Hepatocyte (in vitro differentiated cells): ENCODE data around the gene GPR141.

ENCODE experiments used
- EZH2 ChIP-seq: fragments of 200-600 bp; sonication (generic); IDR thresholded peaks from 2 replicates; pipeline ENCODE4 v1.6.1; 2016; ENCODE audit warnings: antibody characterized with exemption, mild to moderate bottlenecking, borderline replicate concordance
- TF ChIP-seq, protein P1 (sequence below): fragments of 200-600 bp; sonication (generic); IDR thresholded peaks from 2 replicates; pipeline ENCODE4 v1.5.1; 2016; ENCODE audit warnings: antibody characterized with exemption, mild to moderate bottlenecking; ENCODE audit not compliant: poor library complexity

DNA sequence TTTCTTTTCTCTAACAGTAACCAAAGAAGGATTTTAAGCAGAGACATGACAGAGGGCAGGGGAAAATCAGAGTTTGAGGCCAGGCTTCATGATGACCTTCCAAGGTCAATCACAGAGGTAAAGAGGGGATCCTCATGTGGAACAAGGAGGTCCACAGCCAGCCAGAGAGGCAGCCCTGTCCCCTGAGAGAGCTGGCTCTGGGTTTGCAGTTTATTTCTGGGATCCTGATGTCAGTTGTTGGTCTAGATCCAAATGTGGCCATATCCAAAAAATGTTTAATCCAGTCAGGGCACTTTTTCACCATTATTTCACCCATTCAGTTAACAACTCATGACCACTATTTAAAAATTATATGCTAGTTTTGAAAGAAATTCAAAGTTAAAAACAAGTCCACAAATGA, 45.6 kb downstream of the GPR141 start:
- TF ChIP-seq, protein P1, sequence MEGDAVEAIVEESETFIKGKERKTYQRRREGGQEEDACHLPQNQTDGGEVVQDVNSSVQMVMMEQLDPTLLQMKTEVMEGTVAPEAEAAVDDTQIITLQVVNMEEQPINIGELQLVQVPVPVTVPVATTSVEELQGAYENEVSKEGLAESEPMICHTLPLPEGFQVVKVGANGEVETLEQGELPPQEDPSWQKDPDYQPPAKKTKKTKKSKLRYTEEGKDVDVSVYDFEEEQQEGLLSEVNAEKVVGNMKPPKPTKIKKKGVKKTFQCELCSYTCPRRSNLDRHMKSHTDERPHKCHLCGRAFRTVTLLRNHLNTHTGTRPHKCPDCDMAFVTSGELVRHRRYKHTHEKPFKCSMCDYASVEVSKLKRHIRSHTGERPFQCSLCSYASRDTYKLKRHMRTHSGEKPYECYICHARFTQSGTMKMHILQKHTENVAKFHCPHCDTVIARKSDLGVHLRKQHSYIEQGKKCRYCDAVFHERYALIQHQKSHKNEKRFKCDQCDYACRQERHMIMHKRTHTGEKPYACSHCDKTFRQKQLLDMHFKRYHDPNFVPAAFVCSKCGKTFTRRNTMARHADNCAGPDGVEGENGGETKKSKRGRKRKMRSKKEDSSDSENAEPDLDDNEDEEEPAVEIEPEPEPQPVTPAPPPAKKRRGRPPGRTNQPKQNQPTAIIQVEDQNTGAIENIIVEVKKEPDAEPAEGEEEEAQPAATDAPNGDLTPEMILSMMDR = no peak
- no peak for TF ChIP-seq EZH2
